SU-DHL-6 (cell line): Measurements from ENCODE around the gene ADCY6.

Experiments used
- EZH2phosphoT487 ChIP-seq: fragments of 200-600 bp; sonication (generic), shearing (Covaris generic); conservative IDR thresholded peaks from 2 replicates; pipeline ENCODE4 v1.6.1; 2018; ENCODE audit warnings: mild to moderate bottlenecking, antibody characterized with exemption, low read length, moderate library complexity, mixed read lengths
- TF ChIP-seq, protein P1 (sequence below): fragments of 200-600 bp; sonication (generic); IDR thresholded peaks from one replicate; pipeline ENCODE4 v1.5.1; 2017; ENCODE audit warnings: antibody characterized with exemption, mild to moderate bottlenecking, low read length, moderate library complexity; ENCODE audit not compliant: insufficient read depth, poor library complexity, severe bottlenecking

DNA sequence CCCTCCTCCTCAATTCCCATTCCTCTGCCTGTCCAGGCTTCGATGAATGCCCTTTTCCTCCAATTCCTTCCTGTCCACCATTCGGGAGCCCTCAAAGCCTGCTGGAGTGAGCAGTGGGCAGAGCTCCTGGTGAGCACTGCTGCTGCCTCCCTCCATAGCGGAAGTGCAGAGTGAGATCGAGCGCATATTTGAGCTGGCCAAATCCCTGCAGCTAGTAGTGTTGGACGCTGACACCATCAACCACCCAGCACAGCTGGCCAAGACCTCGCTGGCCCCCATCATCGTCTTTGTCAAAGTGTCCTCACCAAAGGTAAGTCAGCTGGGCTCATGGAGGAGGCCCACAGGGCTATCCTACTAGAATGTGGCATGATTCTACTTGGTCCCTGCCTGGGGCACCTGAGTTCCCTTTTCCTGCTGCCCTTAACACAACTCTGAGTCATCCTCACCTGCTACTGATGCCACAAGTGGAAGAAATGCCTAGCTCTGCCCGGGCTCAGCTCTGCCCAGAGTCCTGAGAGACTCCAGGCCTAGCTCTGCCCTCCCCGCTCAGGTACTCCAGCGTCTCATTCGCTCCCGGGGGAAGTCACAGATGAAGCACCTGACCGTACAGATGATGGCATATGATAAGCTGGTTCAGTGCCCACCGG is 37.4 kb upstream of the ADCY6 start:
- TF ChIP-seq, protein P1, sequence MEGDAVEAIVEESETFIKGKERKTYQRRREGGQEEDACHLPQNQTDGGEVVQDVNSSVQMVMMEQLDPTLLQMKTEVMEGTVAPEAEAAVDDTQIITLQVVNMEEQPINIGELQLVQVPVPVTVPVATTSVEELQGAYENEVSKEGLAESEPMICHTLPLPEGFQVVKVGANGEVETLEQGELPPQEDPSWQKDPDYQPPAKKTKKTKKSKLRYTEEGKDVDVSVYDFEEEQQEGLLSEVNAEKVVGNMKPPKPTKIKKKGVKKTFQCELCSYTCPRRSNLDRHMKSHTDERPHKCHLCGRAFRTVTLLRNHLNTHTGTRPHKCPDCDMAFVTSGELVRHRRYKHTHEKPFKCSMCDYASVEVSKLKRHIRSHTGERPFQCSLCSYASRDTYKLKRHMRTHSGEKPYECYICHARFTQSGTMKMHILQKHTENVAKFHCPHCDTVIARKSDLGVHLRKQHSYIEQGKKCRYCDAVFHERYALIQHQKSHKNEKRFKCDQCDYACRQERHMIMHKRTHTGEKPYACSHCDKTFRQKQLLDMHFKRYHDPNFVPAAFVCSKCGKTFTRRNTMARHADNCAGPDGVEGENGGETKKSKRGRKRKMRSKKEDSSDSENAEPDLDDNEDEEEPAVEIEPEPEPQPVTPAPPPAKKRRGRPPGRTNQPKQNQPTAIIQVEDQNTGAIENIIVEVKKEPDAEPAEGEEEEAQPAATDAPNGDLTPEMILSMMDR, result no peak
- no peak for TF ChIP-seq EZH2phosphoT487
